Suppressor macrophage treated with lipopolysaccharide for 4 hours (primary cell): Measurements from ENCODE around the gene FLCN.
"Not testable (repeated sequence)": the region's sequence is repeated elsewhere in the genome, so short reads cannot be mapped to it uniquely, and the experiment has no call there.

Experiments used
- DNase-seq: peaks from one replicate; pipeline ENCODE4 v3.0.0-alpha.2; 2020

Gene FLCN

DNA sequence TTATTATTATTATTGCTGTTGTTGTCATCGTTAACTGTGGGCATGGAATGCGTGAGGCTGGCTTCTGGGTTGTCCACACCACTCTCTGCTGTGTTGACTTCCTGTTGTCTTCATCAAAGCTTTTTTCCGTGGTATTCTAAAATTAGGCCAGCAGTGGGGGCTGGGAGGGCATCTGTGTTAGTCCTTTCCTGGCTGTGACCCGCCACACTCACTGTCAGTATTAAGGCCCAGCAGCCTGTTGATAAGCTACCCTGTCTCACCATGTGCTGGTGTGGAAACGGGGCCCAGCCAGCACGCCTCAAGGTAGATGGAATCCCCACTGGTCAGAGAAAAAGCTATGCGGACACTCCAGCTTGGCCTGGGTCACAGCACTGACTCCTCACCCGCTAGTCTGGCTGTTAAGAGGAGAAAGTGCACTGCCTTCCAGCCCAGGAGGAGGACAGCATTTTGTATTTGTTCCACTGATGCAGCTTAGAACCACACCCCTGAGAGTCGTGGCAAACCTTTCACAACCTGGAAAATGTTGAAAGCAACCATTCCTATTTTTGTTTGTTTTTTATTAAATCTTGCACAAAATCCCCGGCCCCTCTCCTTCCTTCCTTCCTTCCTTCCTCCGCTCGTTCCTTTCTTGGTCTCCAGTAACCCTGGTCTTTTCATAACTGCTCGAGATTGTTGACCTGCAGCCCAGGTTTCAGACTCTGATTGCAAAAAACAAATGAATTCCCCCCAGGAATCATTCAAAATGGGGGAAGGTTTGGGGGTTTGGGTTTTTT, 51.8 kb downstream of the FLCN start:
- DNase-seq: not testable (repeated sequence)

DNA sequence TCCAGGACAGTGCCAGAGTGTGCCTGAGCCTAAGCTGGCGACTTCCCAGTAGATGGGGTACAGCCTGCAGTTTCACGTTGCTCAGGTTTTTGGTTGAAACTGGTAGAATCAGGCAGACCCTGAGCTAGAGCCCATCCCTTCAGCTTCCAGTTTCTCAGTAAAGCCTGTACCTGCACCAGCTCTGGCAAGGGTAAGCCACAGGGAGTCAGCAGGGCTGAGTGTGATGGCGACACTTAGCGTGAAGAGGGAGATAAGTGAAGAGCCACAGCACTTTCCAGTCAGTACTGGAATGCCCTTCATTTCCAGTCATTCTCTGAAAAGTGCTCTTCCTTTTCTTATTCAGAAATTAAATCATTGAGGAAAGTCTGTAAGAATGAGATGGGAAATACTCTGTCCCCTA, 53.2 kb downstream of the FLCN start:
- no peak for DNase-seq

DNA sequence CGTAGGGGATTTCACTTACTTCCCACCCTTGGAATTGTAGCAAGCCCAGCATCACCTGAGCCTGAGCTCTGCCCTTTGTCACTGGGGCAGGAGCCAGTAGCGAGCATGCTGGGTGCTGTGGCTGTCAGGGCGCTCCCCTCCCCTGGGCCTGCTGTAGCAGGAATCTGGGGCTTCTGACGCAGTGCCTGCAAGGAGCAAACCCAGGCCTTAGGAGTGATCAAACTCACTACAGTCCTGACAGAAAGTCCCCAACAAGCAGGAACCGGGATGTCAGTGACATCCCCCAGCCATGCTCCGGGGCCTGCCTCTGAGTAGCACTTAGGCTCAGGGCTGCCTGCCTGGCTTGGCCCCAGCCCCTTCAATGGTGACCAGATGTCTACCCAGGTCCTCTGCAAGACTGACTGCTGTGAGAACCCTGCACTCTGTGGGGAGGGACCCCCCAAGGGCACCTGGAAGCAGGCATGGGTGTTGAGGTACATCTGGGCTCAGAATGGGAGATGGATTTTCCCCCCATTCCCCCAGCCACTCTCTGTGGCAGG, 54.3 kb downstream of the FLCN start:
- DNase-seq: no peak

DNA sequence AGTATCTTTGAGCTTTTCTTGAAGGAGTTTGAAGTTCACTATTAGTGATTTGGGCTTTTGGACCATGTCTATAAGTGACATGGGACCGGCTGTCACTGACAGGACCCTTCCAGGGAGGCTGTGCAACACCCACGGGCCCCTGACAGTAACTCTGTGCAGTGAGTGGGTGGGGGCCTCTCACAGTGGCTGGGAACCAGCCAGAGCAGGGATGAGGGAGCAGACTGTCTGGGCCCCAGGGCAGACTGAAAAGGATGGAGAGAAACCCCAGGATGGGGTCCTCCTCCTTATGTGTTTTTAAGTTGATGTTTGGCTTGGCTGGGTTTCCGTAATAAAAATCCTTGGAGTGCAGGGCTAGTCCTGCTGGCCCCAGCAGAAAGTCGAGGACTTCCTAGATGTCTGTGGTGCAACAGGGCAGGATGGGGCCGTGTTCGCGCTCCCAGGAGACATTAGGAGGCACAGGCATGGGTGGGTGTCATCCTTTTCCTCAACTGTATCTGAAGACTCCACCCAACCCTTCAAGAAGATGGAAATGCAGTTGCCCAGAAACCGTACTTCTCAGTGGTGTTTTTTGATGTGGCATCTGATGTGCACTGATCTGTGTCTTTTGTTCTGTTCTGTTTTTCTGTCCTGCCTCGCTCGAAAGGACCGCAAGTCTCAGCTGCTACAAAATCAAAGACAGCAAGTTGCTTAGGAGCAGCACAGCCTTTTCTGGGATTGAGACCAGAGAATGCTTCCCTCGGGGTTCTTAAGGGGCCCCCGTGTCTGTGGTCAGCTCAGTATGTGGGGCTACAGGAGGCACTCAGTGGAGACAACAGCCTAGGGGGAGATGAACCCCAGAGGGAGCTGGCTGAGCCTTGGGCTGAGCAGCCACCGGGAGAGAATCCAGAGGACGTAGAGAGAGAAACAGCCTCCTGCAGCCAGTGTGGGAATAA, 55.0 kb downstream of the FLCN start:
- no peak for DNase-seq

DNA sequence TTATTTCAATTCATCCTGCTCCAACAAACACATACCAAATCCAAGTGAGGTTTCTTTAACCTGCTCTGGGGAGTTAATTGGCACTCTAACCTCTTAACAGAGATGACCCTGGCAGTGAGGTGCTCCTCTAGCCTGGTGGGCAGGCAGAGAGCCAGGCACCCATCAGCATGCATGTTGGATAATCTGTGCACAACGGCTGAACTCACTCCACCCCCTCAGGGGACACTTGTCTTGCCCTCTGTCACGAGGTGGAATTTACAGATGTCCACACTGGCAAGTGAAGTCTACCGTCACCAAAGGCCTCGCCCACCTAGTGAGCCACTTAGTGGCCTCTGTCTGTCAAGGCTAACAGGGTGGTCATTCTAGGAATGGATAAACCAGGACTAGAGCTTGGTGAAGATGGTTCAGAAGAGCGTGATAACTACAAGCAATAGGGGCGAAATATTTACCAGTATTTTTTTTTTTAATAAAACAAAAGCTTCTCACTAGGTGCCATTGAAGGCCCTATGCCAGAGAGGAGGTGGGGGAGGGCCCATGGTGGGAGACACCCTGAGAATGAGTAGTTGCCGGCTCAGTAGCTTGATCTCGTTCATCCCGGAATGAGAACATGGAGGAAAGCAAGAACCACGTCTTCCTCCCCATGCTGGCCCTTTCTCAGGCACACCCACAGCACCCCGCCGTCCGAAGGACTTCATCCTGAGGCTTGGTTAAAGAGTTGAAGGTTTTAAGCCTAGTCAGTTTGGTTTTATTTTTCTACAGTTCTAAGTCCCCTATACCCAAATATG, 56.0 kb downstream of the FLCN start:
- DNase-seq: no peak

DNA sequence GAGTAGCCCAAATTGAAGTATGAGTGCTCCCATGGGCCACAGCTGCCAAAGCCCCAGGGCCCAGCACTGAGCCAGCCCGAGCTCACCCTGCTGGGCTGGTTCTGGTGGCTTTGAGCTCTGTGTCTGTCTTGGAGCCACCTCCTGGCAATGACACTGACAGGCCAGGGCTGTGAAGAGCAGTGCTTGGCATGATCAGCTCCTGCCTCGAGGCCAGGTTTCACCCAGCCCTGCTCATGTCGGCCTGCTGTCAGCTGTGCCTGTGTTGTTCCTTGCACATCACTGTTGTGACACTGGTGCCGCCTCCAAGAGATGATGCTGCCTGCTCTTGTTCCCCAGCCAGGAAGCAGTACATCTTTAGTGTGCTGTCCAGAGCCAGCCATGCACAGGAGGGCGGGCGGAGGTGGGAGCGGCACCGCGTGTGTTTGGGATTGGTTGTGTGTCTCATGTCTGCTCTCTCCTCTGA, 56.8 kb downstream of the FLCN start:
- DNase-seq: no peak

DNA sequence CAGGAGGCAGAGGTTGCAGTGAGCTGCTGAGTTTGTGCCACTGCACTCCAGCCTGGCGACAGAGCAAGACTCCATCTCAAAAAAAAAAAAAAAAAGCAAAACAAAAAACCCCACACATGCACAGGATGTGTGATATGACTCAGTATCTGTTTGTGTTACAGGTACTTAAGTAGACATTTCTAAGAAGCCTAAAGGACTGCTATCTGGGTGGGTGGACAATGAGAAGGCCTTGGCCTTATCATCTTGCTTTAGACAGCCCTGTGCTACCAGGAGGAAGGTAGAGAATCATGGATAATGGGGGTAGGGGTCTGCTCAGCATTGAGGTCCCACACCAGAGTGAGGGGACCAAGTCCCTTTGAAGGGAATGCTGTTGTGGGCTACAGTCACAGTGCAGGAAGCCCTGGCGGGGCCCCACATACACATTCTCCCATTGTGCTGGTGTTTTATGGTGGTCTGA, 57.6 kb downstream of the FLCN start:
- DNase-seq: no peak

DNA sequence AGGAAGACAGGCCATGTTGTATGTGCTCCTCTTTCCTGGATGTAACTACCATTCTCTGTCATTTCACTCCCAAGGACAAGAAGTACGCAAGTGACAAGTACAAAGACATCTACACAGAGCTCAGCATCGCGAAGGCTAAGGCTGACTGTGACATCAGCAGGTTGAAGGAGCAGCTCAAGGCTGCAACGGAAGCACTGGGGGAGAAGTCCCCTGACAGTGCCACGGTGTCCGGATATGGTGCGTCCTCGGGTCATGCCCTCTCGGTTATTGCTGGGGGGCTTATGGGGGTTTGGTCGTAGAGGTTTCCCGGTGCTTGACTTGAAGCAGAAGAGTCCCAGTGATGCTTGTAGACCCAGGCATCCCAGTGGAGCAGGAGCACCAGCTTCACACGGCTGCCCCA, 59.8 kb downstream of the FLCN start:
- DNase-seq: no peak

DNA sequence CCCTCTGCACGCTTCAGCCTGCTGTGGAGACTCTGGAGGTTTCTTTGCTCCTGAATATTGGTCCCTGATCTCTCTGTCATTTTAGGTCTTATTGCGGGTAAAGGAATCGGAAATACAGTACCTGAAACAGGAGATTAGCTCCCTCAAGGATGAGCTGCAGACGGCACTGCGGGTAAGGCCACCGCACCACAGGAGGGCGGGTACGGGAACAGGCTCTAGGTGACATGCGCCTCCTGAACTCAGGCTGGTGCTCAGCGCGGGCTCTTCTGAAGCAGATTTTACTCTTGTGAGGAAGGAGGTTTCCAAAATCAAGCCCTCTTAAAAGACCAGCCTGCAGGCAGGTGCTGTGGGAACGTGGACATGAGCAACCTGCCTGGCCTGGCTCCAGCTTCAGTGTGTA, 60.6 kb downstream of the FLCN start:
- no peak for DNase-seq

DNA sequence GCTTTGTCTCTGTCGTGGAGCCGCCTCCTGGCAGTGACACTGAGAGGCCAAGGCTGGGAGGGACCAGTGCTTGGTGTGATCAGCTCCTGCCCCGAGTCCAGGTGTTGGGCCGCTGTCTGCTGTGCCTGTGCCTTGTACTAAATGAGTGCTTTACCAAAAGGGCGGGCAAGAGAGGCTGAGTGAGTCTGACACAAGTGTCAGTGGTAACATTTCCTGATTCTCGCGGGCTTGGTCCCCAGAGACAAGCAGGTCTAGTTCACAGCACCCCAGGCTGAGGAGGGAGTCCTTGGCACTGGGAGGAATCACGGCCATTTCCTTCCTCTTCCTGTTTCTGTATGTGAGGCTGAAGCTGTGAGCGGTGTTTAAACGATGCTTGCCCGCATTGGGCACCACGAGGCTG, 61.1 kb downstream of the FLCN start:
- no peak for DNase-seq

DNA sequence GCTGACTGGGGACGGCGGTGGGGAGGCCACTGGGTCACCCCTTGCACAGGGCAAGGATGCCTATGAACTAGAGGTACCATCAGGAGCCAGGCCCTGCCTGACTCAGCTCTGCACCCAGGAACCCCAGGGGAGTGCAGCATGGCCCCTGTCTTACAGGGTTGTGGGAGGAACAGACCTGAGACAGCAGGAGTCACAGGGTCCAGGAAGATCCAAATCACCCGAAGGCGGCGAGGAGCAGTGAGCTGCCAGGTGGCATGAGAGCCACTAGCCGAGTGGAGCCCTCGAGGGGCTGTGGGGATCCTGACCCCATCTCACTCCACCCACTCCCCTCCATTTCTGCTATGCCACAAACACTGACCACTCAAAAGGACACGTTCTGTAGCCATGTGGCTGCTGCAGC, 61.6 kb downstream of the FLCN start:
- DNase-seq: no peak

DNA sequence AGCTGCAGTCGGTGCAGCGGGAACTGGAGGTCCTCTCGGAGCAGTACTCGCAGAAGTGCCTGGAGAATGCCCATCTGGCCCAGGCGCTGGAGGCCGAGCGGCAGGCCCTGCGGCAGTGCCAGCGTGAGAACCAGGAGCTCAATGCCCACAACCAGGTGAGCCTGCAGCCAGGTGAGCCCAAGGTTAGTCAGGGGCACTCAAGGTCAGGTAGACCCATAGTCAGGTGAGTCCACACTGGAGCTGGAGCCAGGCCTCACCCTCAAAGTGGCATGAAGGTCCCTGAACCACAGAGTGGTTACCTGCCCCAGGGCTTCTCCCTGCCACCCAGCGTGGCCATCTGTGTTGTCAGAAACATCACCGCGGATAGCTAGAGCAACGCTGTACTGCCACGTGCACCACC, 63.0 kb downstream of the FLCN start:
- DNase-seq: no peak

DNA sequence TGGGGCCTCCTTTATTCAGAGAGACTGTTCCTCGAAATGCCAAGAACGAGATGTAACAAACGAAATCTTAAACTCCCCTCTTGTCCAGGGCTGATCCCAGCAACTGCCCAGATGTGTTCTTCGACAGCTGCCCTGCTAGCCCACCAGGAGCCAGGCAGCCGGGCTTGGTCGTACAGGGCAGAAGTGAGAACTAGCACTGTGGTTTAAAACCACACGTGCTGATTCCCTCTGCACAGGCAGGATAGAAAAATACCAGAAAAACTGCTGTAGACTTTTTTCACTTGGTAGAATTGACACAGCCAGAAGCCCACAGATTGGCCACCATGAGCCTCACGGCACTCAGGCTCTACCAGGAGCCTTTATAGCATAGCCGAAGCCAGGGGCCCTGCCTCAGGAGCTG, 64.0 kb downstream of the FLCN start:
- DNase-seq: no peak

DNA sequence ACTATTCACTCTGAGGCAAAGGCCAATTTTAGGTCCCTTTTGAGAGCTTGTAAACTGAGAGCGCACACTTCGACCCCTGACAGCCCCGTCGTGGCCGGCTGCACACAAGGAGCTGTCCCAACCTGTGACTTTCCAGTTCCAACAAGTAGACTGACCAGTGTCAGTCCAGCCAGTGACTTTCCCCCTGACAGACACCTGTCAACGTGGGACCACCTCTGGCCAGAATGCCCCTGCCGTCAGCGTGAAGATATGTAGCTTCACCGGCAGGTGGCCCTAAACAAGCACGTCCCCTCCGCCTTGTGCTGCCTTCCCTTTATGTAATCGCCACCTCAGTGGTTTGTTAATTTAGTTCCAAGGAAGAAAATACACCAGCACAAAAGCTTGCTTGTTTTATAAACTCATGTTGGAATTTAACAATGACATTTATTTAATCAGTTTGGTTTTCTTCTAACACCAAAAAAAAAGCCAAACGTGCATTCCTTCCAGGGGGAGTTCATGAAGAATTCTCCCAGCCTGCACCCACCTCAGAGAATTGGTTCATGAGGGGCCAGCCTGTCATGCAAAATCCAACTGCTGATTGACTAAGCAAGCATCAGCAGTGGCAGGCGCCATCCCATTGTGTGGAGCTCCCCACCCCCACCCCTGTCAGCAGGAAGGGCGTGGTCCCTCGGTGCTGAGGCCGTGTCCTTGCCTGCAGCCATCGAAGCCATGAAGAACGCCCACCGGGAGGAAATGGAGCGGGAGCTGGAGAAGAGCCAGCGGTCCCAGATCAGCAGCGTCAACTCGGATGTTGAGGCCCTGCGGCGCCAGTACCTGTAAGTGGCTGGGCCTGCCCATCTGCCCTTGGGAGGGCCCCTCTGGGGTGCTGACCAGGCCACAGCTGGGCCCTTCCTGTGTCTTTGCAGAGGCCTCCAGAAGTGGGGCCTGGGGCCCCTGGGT, 64.7 kb downstream of the FLCN start:
- no peak for DNase-seq

DNA sequence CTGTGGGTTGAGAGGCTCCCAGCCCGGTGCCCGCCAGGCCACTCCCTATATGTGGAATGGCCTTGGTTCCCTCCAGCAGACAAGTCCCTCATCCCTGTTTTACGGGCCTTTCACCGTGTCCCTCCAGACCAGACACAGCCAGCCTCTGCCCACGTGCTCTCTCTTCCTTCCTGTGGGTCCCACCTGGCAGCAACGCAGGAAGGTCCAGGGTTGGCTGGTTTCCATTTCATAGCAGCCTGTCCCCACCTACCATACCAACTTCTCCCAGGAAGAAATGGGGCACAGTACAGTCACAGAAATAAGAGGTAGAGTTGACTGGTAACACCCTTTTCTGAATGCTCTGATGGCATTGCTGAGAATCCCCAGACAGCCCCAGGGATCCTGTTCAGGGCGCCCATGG, 65.8 kb downstream of the FLCN start:
- no peak for DNase-seq

DNA sequence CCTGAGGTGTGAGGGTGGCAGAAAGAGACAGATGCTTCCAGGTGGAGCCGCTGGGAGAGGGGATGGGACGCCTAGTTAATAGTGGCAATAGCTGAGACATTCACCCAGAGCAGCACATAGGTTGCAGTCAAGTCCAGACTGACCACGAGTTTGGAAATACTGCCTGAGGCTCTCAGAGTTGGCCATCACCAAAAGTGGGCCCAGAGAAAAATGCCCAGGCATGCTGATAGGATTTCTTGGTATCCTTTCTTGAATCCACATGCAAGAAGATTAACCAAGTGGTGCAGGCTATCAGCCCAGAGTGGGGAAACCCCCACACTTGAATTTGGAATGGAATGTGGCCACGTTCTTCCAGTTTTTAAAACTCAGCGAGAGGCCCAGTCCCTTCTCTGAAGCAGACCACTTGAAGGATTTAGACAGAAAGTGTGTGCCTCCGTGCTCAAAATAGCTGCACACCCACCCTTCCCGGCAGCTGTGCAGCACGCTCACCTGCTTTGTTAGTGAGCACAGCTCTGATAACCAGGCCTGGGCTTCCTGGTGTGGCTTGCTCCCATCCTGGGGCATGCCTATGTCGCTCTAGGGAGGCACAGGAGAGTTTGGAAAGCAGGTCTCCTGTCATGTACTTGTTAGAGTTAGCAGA, 66.5 kb downstream of the FLCN start:
- DNase-seq: no peak

DNA sequence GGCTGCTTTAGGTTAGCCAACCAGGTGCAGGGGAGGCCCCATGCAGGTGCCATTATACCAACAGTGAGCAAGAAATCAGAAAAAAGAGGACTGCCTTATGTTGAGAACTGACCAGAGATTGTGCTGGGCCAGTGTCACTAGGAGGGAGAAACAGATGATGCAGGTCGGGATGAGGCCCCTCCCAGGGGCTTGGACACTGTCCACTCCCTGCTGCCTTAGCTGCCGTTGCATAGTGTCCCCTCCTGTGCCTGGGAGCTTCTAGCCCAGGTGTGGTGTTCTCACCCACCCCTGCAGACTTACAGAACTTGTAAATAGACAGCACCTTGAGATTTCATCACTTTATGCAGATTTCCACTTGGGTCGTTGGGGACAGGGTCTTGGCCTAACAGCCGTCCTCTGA, 67.6 kb downstream of the FLCN start:
- no peak for DNase-seq

DNA sequence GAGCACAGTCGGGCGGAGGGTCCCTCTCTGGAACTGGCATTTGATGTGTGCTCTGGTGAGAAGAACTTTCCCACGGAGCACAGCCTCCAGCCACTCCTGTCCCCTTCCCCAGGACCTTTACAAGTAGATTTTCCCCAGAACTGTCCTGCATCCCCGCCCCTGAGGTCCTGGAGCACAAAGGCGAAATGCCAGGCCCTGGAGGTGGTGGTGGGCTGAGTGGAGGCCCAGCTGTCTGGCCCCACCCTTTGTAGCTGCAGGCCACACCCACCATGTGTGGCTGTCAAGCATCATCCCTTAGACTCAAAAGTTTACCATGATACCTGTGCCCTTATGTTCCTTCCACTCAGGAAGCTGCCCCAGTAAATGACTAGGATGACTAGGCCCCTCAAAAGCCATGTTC, 68.6 kb downstream of the FLCN start:
- DNase-seq: no peak

DNA sequence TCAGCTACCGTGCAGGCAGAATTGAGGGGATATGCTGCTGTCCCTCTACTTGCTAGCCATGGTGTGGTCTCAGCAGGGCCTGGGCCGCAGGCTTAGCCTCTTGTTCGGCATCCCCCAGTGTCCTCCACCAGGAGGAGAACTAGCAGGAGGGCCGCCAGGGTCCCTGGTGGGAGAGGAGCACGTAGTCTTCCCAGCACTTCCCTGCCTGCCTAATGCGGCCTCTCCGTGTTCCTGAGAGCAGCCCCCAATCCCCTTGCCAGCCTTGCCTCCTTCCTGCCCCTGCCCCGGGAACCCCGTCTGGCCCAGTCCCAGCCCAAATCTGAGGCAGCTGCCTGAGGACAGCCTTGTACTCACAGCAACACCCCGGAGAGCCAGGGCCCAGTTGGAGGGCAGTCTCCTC, 69.0 kb downstream of the FLCN start:
- DNase-seq: no peak

DNA sequence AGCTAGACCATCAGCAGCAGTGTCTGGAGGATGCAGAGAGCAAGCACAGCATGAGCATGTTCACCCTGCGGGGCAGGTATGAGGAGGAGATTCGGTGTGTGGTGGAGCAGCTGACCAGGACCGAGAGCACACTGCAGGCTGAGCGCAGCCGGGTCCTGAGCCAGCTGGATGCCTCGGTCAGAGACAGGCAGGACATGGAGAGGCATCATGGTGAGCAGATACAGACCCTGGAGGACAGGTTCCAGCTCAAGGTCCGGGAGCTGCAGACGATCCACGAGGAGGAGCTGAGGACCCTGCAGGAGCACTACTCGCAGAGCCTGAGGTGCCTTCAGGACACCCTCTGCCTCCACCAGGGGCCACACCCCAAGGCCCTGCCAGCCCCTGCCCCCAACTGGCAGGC, 69.6 kb downstream of the FLCN start:
- DNase-seq: no peak

DNA sequence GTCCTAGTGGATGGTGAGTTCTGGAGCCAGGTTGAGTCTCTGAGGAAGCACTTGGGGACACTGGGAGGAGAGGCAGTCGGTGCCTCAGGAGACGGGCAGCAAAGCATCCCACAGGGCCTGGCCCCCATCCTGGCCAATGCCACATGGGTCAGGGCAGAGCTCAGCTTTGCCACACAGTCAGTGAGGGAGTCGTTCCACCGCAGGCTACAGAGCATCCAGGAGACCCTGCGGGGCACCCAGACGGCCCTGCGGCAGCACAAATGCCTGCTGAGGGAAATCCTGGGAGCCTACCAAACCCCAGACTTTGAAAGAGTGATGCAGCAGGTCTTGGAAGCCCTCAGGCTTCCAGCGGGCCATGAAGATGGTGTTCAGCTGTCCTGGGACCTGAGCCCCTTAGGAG, 70.5 kb downstream of the FLCN start:
- no peak for DNase-seq
